Skin of body (tissue), 2 donors: Measurements from ENCODE around the gene ARPC1A. TPM values are rescaled to one million over a fixed set of nuclear protein-coding genes. Genes with fewer than 3 reads are reported as not detected.
"Not testable (repeated sequence)": the region's sequence is repeated elsewhere in the genome, so short reads cannot be mapped to it uniquely, and the experiment has no call there.

Experiments
- DNase-seq: peaks from one replicate; lab custom pipeline; 2025; lab: John Stamatoyannopoulos, UW
- total RNA-seq: library from RNA; depleted of rRNA; stranded (reverse); fragments of >200 nt; gene quantifications from one replicate; pipeline ENCODE4 v1.2.3, GENCODE V29; 2014

The ARPC1A gene
- total RNA-seq, 1 donor from 2014 or later, result 56.2 TPM

DNA sequence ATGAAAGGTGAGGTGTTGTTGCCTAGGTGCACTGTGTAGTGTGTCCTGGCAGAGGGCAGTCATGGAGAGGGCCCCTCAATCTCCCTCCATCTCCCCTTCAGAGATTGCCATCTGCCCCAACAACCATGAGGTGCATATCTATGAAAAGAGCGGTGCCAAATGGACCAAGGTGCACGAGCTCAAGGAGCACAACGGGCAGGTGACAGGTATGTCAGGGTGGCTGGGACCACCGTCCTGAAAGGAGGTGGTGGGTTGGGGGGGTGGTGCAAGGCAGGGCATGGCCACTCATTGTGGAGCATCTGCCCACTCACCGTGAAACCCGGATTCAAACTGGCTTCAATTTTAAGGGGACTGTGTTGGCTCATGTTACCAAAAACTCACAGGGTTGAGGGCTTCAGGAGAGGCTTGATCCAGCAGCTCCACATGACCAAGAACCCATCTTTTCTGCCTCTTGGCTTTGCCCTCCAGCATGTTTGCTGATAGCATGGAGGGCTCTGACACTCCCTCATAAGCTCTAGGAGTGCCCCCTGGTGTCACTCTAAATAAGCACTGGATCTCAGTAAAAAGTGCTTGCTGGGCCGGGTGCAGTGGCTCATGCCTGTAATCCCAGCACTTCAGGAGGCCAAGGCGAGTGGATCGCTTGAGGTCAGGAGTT, 61.0 kb downstream of the ARPC1A start:
- DNase-seq, result no peak

DNA sequence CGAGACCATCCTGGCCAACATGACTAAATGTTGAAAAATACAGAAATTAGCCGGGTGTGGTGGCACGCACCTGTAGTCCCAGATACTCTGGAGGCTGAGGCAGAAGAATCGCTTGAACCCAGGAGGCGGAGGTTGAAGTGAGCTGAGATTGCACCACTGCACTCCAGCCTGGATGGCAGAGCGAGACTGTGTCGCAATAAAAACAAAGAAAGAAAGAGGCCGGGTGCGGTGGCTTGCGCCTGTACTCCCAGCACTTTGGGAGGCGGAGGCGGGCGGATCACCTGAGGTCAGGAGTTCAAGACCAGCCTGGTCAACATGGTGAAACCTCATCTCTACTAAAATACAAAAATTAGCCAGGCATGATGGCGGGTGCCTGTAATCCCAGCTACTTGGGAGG, 61.5 kb downstream of the ARPC1A start:
- not testable (repeated sequence) for DNase-seq

DNA sequence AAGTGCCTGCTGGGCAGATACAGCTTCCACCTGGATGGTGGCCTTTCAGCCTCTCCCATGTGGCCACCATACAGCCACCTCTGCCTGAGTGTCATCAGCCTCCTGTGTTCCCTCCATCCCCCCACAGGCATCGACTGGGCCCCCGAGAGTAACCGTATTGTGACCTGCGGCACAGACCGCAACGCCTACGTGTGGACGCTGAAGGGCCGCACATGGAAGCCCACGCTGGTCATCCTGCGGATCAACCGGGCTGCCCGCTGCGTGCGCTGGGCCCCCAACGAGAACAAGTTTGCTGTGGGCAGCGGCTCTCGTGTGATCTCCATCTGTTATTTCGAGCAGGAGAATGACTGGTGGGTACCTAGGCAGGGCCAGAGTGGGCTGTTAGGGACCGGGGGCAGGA, 62.2 kb downstream of the ARPC1A start:
- no peak for DNase-seq

DNA sequence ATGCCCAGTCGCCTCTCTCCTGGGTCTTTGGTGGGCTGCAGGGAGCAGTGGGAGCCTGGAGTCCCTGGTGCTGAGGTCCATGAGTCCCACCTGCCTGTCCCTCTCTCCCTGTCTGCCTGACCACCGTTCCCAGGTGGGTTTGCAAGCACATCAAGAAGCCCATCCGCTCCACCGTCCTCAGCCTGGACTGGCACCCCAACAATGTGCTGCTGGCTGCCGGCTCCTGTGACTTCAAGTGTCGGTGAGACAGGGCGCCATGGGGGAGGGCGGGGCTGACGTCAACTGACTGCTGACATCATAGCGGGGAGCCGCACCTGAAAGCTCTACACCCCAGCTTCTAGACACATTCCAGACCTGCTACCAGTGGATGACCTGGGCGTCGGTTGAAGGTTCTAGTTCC, 64.1 kb downstream of the ARPC1A start:
- no peak for DNase-seq

DNA sequence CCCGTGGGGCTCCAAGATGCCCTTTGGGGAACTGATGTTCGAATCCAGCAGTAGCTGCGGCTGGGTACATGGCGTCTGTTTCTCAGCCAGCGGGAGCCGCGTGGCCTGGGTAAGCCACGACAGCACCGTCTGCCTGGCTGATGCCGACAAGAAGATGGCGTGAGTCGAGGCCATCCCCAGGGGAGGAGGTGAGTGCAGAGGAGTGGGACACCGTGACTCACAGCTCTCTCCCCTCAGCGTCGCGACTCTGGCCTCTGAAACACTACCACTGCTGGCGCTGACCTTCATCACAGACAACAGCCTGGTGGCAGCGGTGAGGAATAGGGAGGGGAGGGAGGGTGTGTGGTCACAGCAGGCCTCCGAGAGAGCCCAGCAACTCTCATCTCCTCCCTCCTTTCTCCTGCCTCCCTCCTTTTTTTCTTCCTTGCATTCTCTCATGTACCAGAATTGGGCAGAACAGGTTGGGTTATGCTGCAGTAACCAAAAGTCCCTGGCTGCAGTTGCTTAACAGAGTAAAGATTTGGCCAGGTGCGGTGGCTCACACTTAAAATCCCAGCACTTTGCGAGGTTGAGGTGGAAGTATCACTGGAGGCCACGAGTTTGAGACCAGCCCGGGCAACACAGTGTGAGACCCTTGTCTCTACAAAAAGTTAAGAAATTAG, 65.4 kb downstream of the ARPC1A start:
- DNase-seq, result no peak

DNA sequence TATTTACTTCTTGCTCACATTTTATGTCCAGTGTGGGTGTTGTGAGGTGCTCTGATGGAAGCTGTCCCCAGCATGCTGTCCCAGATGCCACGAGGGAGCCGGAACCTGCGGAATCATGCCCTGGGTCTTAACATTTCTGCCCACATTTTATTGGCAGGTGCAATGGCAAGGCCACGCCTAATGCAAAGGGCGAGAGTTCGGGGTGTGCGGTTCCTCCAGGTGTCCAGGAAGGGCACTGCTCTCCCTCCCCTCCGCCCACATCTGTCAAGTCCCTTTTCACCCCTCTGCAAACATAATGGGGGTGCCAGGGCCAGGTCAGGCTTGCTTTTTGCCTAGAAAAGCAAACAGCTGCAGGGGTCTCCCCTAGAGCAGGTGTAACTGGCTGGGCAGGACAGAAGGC, 66.3 kb downstream of the ARPC1A start:
- no peak for DNase-seq

DNA sequence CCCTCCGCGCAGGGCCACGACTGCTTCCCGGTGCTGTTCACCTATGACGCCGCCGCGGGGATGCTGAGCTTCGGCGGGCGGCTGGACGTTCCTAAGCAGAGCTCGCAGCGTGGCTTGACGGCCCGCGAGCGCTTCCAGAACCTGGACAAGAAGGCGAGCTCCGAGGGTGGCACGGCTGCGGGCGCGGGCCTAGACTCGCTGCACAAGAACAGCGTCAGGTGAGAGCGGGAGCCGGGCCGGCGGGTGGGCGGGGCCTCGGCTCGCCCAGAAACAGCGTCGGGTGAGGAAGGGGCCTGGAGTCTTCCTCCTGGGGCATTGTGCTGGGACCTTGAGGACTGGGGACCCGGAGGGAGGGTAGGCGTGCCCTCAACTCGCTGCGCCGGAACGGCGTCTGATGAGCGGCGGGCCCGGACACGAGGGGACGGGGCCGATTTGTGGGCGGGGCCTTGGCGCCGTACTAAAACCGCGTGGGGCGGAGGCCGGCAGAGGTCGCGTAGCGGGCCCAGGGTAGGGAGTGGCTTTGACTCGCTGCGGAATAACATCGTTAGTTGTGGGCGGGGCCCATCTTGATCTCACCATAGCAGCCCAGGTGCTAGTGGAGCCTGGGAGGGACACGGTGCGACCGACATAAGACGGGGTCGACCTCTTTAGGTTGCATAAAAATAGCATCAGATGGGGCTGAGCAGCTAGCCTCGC, 67.1 kb downstream of the ARPC1A start:
- DNase-seq, result no peak

DNA sequence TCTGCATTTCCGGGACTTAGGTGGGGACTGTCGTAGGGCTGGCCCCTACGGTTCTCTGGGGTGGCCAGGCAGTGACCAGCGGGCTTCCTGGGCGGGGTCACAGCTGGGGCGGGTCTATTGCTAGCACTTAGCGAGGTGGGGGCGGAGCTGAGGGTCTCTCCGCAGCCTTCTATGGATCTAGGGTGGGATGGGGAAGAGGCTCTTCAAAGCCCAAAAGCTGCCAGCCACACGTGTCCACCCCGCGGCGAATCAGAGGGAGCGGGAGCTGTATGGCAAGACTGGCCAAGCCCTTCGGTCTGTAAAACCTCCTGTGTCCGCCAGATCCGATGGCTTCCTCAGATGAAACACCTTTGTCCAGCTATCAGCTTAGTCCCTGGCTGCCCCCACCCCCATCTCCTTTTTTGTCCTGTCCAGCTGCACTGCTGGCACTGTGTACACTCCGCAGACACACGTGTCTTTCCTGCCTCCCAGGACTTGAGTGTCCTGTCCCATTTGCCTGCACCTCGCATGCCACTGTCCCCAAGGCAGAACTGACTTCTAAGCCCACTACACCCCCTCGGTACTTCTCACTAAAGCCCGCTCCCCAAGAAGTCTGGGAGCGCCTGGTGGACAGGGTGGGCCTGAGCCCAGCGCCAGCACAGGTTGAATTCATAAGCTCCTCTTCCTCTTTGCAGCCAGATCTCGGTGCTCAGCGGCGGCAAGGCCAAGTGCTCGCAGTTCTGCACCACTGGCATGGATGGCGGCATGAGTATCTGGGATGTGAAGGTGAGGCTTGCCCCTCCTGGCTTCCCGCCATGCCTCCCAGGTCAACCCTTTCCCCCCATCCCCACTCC, 67.9 kb downstream of the ARPC1A start:
- DNase-seq, result no peak

DNA sequence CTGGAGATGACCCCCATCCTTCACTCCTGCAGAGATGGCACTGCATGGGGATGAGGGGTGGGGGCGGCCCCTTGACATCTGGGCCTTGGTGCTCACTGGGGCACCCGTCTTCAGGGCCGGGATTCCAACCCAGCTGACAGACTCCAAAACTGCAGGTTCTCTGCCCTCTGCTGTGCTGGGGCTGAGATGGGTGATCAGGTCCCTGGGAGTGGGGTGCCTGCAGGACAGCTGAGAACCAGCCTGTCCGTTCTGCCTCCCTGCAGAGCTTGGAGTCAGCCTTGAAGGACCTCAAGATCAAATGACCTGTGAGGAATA, 68.4 kb downstream of the ARPC1A start:
- DNase-seq, result no peak

DNA sequence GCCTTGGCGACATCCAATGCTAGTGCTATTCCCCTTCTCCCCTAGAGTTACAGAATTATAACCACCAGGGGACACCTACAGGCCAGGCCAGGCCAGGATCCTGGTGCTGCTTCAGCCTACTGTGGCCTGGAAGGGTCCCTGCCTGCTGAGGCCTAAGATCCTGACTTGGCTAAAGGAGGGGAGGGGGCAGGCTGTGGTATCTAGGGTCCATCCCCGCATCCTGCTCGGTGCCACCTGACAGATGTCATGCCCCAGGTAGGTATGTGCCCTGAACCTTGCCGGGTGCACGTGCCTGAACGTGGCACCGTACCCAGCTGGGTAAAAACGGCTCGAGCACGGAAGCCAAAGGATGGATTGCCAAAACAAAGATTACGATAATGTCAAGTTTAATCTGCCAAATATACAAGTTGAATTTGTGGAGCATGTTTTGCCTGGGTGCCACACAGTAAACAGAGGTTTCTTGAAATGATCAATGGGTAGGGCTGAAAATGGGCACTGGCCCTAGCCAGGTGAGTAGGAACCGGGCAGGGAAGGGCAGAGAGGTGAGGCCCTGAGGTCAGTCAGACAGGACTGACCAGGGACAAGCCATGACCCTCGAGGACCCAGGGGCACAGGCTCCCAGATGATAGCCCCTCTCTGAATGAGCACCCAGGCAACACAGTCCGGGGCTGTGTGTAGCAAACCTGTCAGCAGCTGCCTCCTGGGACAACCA, 70.1 kb downstream of the ARPC1A start:
- no peak for DNase-seq

DNA sequence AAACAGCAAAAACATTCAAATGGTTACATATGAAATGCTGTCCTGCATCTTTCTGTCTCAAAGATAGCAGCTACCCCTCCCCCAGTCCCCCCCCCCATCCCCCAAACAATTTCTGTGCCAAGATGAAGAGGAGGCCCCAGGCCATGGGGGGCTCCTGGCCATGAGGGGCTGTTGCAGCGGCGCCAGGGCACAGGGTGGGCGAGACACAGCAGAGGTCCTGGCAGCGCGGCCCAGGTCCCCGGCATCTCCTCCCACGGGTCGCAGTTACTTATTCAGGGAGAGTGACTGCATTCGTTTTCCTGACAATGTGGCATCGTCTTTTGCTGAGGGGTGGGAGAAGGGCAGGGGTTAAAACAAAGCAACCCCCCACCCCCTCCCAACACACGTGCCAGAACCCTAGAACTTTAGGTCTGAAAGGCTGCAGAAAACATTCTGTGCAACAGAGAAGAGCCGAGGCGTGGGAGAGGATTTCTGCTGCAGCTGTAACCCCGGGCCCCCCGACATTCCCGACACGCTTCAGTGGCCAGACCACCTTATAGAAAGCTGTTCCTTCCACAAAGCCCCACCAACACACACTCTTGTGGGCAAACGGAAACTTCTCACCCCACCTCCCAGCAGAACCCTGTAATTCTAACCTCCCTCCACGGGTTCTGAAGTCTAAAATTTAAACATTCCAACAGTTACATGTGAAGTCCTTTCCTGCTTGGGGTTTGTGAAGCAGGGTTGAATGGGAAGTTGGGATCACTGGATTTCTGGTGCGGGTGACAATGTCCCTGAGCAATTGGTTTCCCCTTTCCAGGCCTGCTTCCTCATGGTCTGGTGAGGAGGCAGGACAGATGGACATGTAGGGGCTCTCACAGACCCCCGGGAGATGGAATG, 71.0 kb downstream of the ARPC1A start:
- DNase-seq, result no peak

DNA sequence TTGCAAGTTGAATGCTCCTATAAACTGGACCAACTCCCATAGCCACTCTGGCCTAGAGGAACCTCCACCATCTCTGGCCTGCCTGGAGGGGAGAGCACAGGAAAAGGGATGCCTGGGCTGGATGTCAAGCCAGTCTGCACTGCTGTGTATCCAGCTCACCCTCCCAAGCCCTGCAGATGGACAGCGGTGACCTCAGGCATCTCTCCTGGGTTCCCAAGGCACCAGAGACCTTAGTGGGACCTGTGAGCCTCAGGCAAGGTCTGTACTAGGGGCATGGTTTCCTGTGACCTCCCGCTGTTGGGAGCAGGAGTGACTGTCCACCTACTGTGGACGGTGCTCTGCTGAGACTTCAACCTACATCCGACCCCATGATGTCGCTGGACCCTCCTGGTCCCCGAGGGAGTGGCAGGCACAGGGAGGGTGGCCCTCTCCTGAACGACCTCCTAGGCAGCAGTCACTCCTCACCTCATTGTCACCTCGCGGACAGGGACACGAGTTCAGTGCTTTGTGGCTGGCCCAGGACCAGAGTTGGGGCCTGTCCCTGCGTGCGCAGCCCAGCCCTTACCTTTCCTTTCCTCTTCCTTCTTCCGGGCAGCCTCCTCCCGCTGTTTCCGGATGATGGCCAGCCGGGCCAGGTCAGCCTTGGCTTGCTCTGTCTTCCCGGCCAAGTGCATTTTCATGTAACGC, 71.7 kb downstream of the ARPC1A start:
- no peak for DNase-seq

DNA sequence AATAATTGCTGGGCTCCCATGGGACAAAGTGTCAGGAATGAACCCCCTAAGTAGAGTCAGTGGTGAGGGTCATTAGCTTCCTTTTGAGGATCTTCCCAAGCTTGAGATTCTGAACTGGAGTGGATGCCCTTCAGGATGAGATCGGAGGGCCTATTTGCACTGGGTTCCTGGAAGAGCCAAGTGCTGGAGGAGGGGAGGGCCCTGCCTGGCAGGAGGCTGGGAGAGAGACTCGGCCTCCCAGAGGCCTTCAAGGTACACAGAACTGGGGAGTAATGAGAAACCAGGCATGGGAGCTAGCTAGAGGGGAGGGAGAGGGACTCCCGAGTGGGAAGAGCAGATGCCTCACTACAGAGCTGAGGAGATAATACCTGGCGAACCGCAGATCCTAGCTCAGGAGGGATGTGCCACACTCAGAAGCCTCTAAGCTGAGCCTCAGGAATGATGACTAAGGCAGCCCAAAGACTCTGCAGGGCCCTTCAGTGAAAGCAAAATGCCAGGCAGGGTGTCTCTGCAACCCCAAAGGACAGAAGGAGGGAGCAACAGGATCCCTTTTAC, 73.3 kb downstream of the ARPC1A start:
- no peak for DNase-seq

DNA sequence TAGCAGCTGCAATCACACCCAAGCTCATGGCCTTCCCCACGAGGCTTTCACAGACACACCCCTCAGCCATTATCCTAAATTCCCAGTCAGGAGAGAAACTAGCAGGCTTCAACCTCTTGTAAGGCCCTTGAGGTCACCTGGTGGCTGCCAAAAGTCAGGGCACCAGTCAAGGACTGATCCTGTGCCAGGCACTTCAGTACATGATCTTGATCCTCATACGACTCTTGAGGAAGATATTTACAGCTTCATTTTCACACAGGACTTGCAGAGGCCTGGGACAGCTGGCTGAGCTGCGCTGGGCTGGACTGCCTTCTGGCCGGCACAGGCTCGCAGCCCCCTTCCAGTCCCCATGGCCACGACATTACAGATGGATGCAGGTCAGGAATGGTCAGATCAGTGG, 73.9 kb downstream of the ARPC1A start:
- no peak for DNase-seq

DNA sequence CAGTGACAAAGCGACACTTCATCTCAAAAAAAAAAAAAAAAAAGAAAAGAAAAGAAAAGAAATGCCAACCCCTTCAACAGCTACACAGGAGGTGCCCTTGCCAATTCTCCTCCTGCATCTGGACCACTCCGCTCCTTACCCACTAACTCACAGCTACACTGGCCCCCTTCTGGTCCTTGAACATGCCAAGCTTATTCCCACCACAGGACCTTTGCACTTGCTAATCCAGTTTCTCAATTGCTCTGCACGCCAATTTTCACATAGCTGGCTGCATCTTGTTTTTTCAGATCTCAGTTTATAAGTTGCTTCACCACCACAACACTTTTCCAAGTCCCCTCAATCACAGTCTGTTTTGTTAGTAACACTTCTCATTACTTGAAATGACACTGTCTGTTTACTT, 77.2 kb downstream of the ARPC1A start:
- DNase-seq, result no peak

DNA sequence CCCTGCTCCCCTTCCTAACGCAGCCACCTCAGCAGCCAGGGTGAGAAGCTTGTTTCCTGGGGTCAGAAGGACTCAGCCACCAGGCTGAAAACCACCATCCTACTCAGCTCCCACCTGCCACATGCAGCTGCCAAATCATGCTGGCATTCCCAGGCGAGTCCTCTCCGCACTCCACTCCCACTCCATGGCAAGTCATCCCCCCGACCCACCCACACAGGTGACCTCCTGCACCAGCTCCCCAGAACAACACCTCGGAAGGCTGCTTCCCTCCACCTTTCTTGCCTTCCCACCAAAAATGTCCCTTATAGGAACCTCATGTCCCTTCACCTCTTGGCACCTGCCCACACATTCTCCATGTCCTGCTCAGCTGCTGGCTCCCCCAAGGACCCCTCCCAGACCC, 78.1 kb downstream of the ARPC1A start:
- no peak for DNase-seq

DNA sequence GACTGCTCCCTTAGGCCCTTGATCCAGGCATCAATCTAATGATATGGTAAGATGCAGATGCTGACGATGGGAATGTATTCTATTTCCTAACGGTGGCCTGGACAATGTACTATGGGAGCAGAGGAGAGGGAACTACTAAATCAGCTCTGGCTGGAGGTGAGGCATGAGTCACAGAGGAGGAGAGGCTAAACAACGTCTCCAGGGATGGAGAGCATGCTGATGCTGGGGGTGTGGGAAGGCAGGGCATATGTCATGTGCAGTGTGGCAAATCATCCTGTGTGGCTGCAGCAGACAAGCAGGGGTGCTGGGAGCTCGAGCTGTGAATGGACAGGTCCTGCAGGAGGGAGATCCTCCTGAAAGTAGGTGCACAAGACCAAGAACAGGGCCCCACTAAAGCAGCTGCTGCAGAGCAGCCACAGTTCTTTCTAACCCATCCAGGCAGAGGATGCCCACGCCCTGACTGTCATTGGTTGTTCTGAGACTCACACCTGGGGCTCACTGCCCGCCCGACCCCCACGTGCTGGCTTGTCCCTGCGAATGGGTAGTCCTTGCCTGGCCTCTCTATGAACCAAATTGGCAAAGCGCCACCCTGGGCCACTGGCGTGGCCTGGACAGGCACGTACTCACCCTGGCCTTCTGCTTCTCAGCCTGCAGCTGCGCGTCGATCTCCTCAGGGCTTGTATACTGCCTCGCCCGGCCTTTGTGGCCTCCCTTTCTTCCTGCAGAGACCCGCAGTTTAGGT, 78.7 kb downstream of the ARPC1A start:
- no peak for DNase-seq

DNA sequence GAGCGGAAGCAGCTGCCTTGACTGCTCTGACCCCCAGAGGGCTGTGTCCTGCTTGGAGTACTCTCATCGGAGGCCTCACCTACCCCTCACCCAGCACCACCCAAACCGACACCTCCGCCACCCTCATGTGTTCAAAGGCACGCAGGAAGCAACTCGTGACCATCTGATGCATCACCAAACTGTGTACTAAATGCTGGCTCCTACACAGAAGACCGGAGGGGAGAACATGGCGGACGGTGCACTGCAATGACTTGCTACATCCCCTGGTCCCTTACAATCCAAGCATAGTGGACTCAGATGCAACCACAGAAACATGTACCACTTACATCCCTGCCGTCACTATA, 79.3 kb downstream of the ARPC1A start:
- no peak for DNase-seq

DNA sequence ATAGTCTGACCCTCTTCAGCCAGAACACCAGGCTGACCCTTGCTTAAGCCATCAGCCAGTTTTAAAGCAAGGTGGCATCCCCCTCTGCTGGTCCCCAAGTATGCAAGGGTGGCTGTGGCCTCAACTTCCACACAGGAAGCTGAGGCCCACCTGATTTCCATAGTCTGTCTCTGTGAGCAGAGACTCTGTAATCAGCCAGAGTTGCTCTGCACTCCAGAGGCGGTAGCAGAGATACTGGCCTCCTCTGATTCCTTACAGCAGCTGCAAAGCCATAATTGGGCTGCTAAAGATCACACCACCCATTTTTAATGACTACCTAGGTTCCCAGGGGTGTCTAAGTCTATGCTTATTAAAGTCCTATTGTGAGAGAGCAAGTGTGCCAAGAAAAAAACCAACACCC, 80.9 kb downstream of the ARPC1A start:
- DNase-seq, result no peak
